Measurements from ENCODE around the gene ANKRD2. TPM values are rescaled to one million over a fixed set of nuclear protein-coding genes. Genes with fewer than 3 reads are reported as not detected.

The ANKRD2 gene
- total RNA-seq, 1 donor from 2014 or later, result 0.35 TPM

- Histone ChIP-seq H3K4me3 (no peak overlapping the region), H3K4me1 (peaks cover 5% of the 10 kb centered on the region), H3K36me3 (no peaks in the 10 kb centered on the region), H3K9me3 (no peaks in the 10 kb centered on the region), H3K27me3 (ENCODE audit: low read depth) (no peaks in the 10 kb centered on the region), H3K27ac (no peak overlapping the region)
- no peak for TF ChIP-seq CTCF (IDR thresholded peaks at IDR 0.05)
- intact Hi-C loops (cut with DNase I), result no loop called here
- DNase-seq, result no peak
- no peak for ATAC-seq
These were observed 58.5 kb downstream of the ANKRD2 start for GRCh38 chr10:97631098-97631497.

- Histone ChIP-seq H3K27me3 (ENCODE audit: low read depth) (no peaks in the 10 kb centered on the region), H3K36me3 (no peaks in the 10 kb centered on the region), H3K27ac (peak within 1 kb of the TSS; percentile 73), H3K4me1 (peaks cover 5% of the 10 kb centered on the region), H3K4me3 (peak within 1 kb of the TSS; percentile 86), H3K9me3 (no peaks in the 10 kb centered on the region)
- intact Hi-C loops (cut with DNase I), result no loop called here
- TF ChIP-seq CTCF (IDR thresholded peaks at IDR 0.05), result no peak
- DNase-seq (peak; percentile 95), ATAC-seq (peak; percentile 99 to 100)
These were observed 60.6 kb downstream of the ANKRD2 start, which contains the start of gene MORN4 for GRCh38 chr10:97632949-97633884. Gene MORN4 (minus strand): TSS chr10:97633500. CDS start chr10:97619653, 13,847 bp downstream.

Other genes with a start within 250 kb of the ANKRD2 start
- 27.5 TPM for gene FRAT2, start 238.1 kb upstream of the ANKRD2 start, total RNA-seq
- 24.0 TPM for gene RRP12, start 171.4 kb upstream of the ANKRD2 start, total RNA-seq
- 133 TPM for gene PGAM1, start 146.6 kb upstream of the ANKRD2 start, total RNA-seq
- gene EXOSC1, start 126.8 kb upstream of the ANKRD2 start, total RNA-seq, result 31.0 TPM
- 56.5 TPM for gene ZDHHC16, start 126.6 kb upstream of the ANKRD2 start, total RNA-seq
- gene MMS19, start 74.4 kb upstream of the ANKRD2 start, total RNA-seq, result 65.5 TPM
- gene UBTD1, start 73.9 kb upstream of the ANKRD2 start, total RNA-seq, result 37.7 TPM
- 1.1 TPM for gene HOGA1, start 11.6 kb downstream of the ANKRD2 start, total RNA-seq
- gene C10orf62, start 16.9 kb downstream of the ANKRD2 start, total RNA-seq, result not detected
- gene MORN4, start 60.7 kb downstream of the ANKRD2 start, total RNA-seq, result 5.4 TPM
- 29.7 TPM for gene PI4K2A, start 67.9 kb downstream of the ANKRD2 start, total RNA-seq
- 22.6 TPM for gene AVPI1, start 114.5 kb downstream of the ANKRD2 start, total RNA-seq
- gene MARVELD1, start 141.0 kb downstream of the ANKRD2 start, total RNA-seq, result 36.5 TPM
- 28.3 TPM for gene ZFYVE27, start 164.3 kb downstream of the ANKRD2 start, total RNA-seq
- gene SFRP5, start 199.2 kb downstream of the ANKRD2 start, total RNA-seq, result 0.27 TPM